OCI-LY3 (cell line): Measurements from ENCODE around the gene HSPA1B.
"Not testable (repeated sequence)": the region's sequence is repeated elsewhere in the genome, so short reads cannot be mapped to it uniquely, and the experiment has no call there.

Source experiments
- H2AFZ ChIP-seq: fragments of 200-600, 300-600 bp; shearing (Covaris generic); 2 replicates; pipeline ENCODE4 v1.6.0; 2014; ENCODE audit warnings: antibody characterized with exemption, low read depth, low read length
- H3K27ac ChIP-seq: fragments of 200-600, 300-600 bp; sonication (generic); 2 replicates; pipeline ENCODE4 v1.5.1; 2014; ENCODE audit warnings: mild to moderate bottlenecking, low read length, moderate library complexity, mixed read lengths
- H3K27me3 ChIP-seq: fragments of 200-600, 300-600 bp; sonication (generic); 2 replicates; pipeline ENCODE4 v1.6.1; 2014; ENCODE audit warnings: low read depth, low read length, mixed read lengths
- H3K36me3 ChIP-seq: fragments of 200-600, 300-600 bp; sonication (generic); replicated peaks from 2 replicates; pipeline ENCODE3; 2014; ENCODE audit warnings: low read depth, low read length, mixed read lengths
- H3K4me1 ChIP-seq: fragments of 300-600, 200-600 bp; sonication (generic); 2 replicates; pipeline ENCODE4 v1.6.1; 2014; ENCODE audit warnings: low read length, mixed read lengths
- H3K4me2 ChIP-seq: fragments of 200-600, 300-600 bp; sonication (generic); 2 replicates; pipeline ENCODE4 v1.6.1; 2014; ENCODE audit warnings: low read length, mixed read lengths
- H3K4me3 ChIP-seq: fragments of 300-600, 200-600 bp; sonication (generic); 2 replicates; pipeline ENCODE4 v1.5.1; 2014; ENCODE audit warnings: antibody characterized with exemption, mild to moderate bottlenecking, low read length, moderate library complexity
- H3K79me2 ChIP-seq: fragments of 300-600, 200-600 bp; shearing (Covaris generic); 2 replicates; pipeline ENCODE4 v1.6.1; 2014; ENCODE audit warnings: mild to moderate bottlenecking, low read length, mixed read lengths
- H3K9ac ChIP-seq: fragments of 300-600, 200-600 bp; shearing (Covaris generic); 2 replicates; pipeline ENCODE4 v1.6.0; 2014; ENCODE audit warnings: mild to moderate bottlenecking, low read length, moderate library complexity
- H3K9me3 ChIP-seq: fragments of 200-600, 300-600 bp; shearing (Covaris generic); 2 replicates; pipeline ENCODE4 v1.6.1; 2014; ENCODE audit warnings: low read length, mixed read lengths; ENCODE audit not compliant: insufficient read depth
- H4K20me1 ChIP-seq: fragments of 200-600, 300-600 bp; sonication (generic); 2 replicates; pipeline ENCODE4 v1.6.1; 2016; ENCODE audit warnings: low read length, mixed read lengths; ENCODE audit not compliant: insufficient read depth
- EZH2phosphoT487 ChIP-seq: fragments of 200-600 bp; shearing (Covaris generic); IDR thresholded peaks from 2 replicates; pipeline ENCODE4 v1.6.1; 2018; ENCODE audit warnings: antibody characterized with exemption, mixed run types, low read depth
- TF ChIP-seq, protein P1 (sequence below): fragments of 200-600, 300-600 bp; sonication (generic); IDR thresholded peaks from 2 replicates; pipeline ENCODE4 v1.5.1; 2014; ENCODE audit warnings: antibody characterized with exemption, low read length, low read depth

The HSPA1B gene

GRCh38 chr6:31851485-31851832 is 23.9 kb downstream of the HSPA1B start:
- H3K27ac ChIP-seq: no peak overlapping the region
- no peaks in the 10 kb centered on the region for H3K36me3 ChIP-seq
- TF ChIP-seq, protein P1, sequence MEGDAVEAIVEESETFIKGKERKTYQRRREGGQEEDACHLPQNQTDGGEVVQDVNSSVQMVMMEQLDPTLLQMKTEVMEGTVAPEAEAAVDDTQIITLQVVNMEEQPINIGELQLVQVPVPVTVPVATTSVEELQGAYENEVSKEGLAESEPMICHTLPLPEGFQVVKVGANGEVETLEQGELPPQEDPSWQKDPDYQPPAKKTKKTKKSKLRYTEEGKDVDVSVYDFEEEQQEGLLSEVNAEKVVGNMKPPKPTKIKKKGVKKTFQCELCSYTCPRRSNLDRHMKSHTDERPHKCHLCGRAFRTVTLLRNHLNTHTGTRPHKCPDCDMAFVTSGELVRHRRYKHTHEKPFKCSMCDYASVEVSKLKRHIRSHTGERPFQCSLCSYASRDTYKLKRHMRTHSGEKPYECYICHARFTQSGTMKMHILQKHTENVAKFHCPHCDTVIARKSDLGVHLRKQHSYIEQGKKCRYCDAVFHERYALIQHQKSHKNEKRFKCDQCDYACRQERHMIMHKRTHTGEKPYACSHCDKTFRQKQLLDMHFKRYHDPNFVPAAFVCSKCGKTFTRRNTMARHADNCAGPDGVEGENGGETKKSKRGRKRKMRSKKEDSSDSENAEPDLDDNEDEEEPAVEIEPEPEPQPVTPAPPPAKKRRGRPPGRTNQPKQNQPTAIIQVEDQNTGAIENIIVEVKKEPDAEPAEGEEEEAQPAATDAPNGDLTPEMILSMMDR: no peak
- TF ChIP-seq EZH2phosphoT487: no peak
- no peak overlapping the region for H3K9ac ChIP-seq
- H3K9me3 ChIP-seq: no peaks in the 10 kb centered on the region
- H4K20me1 ChIP-seq: no peaks in the 10 kb centered on the region
- no peak overlapping the region for H3K4me2 ChIP-seq
- H3K4me3 ChIP-seq: no peak overlapping the region
- H3K4me1 ChIP-seq: no peaks in the 10 kb centered on the region
- H2AFZ ChIP-seq: no peak overlapping the region
- H3K79me2 ChIP-seq: no peaks in the 10 kb centered on the region
- no peaks in the 10 kb centered on the region for H3K27me3 ChIP-seq

- not testable (repeated sequence) for H3K9ac ChIP-seq, H3K36me3 ChIP-seq, H3K4me1 ChIP-seq, H3K4me2 ChIP-seq, H2AFZ ChIP-seq, H3K27me3 ChIP-seq, H3K4me3 ChIP-seq, H3K9me3 ChIP-seq, H4K20me1 ChIP-seq, H3K27ac ChIP-seq, H3K79me2 ChIP-seq
Observed at GRCh38 chr6:31851980-31852718, 24.6 kb downstream of the HSPA1B start.

DNA sequence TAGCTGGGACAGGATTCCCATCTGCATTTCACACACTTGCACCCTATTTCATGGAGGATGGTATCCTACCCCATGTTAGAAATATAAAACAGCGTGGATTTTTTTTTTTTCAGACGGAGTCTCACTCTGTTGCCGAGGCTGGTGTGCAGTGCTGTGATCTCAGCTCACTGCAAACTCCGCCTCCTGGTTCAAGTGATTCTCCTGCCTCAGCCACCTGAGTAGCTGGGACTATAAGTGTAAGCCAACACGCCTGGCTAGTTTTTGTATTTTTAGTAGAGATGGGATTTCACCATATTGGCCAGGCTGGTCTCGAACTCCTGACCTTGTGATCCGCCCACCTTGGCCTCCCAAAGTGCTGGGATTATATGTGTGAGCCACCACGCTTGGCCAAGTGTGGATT is 30.2 kb downstream of the HSPA1B start:
- H2AFZ ChIP-seq, H3K9ac ChIP-seq, H3K36me3 ChIP-seq, H3K27me3 ChIP-seq, H3K4me2 ChIP-seq, H3K9me3 ChIP-seq, H3K4me1 ChIP-seq, H4K20me1 ChIP-seq, H3K27ac ChIP-seq, H3K4me3 ChIP-seq, H3K79me2 ChIP-seq: not testable (repeated sequence)

GRCh38 chr6:31858707-31859106 is 31.2 kb downstream of the HSPA1B start:
- Histone ChIP-seq H3K79me2 (peaks cover 6% of the 10 kb centered on the region), H3K9ac (no peak overlapping the region), H3K27me3 (no peaks in the 10 kb centered on the region), H2AFZ (no peak overlapping the region), H3K4me1 (peaks cover 5% of the 10 kb centered on the region), H3K36me3 (peaks cover 3% of the 10 kb centered on the region), H3K9me3 (no peaks in the 10 kb centered on the region), H4K20me1 (no peaks in the 10 kb centered on the region), H3K4me3 (no peak overlapping the region), H3K4me2 (no peak overlapping the region), H3K27ac (no peak overlapping the region)
- TF ChIP-seq EZH2phosphoT487: no peak
- TF ChIP-seq, protein P1: no peak

DNA sequence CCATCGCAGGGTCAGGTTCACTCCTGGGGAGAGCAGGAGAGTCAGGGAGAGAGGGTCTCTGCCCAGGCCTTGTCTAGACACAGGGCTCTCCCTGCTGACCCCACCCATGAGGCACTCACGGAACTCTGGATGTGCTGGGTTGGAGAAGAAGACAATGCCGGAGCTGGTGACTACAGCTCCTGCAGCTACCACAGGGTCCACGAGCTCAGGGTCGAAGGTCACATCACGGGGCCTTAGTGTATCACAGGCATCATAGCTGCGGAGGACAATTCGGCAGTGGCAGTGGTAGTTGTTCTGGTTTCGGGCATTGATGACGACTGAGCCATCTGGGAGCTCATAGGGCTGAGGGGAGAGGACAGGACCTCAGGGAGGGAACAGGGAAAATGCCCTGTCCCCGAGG is 32.4 kb downstream of the HSPA1B start:
- Histone ChIP-seq H3K27me3 (no peaks in the 10 kb centered on the region), H3K9ac (no peak overlapping the region), H3K79me2 (peaks cover 6% of the 10 kb centered on the region), H3K4me1 (peaks cover 5% of the 10 kb centered on the region), H3K4me3 (no peak overlapping the region), H3K4me2 (no peak overlapping the region), H2AFZ (no peak overlapping the region), H3K36me3 (peaks cover 3% of the 10 kb centered on the region), H3K9me3 (no peaks in the 10 kb centered on the region), H4K20me1 (no peaks in the 10 kb centered on the region), H3K27ac (no peak overlapping the region)
- TF ChIP-seq EZH2phosphoT487: no peak
- TF ChIP-seq, protein P1: no peak
